ENCODE data around the gene OFD1. TPM values are rescaled to one million over a fixed set of nuclear protein-coding genes. Genes with fewer than 3 reads are reported as not detected.
"Not testable (repeated sequence)": the region's sequence is repeated elsewhere in the genome, so short reads cannot be mapped to it uniquely, and the experiment has no call there.

The OFD1 gene
- total RNA-seq, 1 donor from 2014 or later, result 15.9 TPM

DNA sequence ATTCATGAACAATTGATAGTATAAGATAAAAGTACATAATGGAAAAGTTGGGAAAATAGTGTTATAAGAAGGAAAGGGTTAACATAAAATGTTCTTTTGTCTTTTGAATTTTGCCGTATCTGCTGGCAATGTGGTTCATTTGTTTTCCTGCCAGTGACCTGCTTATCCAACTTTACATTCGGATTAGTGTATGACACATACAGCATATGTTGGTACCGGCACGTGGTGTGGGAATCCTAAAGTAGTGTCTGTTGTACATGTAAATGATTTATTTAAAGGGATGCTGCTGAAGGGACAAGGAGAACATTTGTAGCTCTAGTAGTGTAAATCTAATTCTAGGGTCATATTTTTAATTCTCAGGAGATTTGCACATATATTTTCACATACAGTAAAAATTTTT, 34.2 kb upstream of the OFD1 start:
- DNase-seq (ENCODE audit: low spot score in 2 of 2) (no peak), FAIRE-seq (no peak)

DNA sequence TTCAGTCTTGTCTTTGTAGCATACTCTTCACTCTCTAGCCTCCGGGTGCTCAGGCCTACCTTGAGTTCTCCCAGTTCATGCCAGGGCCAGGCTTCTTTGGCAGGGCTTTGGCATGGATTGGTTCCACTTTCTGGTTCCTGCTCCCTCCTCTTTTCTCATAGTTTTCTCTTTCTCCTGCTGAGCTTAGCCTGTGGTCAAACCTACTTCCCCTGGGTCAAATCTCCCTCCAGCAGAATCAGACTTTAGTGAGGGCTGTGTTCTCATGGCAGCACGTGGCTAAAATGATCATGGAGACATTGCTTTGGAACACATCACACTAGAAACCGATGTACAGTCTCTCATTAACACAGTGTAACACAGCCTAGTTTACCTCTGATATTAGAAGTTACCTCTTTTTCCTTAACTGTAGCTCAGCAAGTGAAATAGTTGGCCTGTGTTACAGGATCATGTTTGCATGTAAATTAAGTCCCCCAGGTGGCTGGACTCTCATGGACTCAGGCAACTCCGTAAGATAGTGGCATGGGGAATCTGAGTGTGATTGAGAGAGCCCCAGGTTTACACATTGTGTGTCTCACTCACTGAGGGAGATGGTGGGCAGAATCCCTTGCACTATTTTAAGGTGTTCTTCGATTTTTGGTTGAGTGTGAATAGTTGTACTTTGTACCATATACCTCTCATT, 32.3 kb upstream of the OFD1 start:
- no peak for DNase-seq (ENCODE audit: low spot score in 2 of 2)
- no peak for FAIRE-seq

DNA sequence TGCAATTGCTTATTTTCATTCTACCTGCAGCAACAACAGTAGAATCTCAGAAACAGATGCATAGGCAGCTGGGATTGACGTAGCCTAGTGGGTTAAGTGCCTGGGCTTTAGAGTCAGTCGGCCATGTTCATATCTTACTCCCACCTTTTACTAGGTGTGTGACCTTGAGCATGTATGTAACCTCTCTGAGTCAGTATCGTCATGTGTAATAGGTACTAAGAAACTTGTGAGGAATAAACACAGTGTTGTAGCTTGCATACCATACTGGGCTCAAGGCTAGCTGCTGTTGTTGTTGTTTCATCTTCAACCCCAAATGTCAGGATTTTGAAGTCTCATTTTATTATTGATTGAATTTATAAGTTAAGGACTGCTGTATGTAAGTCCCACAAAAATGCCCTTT, 31.4 kb upstream of the OFD1 start:
- FAIRE-seq (no peak), DNase-seq (ENCODE audit: low spot score in 2 of 2) (no peak)

DNA sequence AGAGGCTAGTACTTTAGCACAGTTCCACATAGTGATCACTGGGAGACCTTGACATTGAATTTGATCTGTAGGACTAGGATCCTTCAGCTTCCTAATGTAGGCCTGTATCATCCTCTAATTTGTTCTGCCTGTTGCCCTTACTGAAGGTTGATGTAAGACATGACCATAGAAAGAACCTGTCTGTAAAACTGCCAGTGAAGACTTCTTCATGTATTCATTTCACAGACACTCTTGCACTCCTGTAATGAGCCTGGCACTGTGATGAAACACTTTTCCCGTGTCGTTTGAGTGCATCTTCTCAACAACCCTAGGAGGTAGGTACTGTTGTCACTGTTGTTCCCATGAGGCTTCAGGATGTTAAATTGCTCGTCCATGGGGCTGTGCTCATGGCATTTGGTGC, 31.0 kb upstream of the OFD1 start:
- no peak for FAIRE-seq

DNA sequence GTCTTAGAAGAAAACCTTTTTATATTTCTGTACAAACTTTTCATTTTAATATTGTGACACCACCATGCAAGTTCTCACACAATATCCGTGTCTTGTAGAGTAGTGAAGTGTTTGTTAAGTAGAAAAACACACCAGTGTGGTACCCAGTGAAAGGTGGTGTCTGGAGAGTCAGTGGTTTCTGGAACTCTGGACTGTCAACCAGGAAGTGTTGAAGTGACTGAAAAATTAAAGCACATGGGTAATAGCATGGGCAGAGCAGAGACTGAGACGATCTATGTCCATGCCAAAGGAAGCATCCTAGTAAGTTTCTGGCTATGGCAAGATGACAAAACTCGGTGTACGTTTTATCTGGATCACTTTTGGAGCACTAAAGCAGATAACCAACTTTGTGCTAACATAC, 23.4 kb upstream of the OFD1 start:
- DNase-seq (ENCODE audit: low spot score in 2 of 2) (no peak), FAIRE-seq (no peak)

More for the DNA sequence above, 31.0 kb upstream of the OFD1 start:
- DNase-seq (ENCODE audit: low spot score in 2 of 2), result no peak

DNA sequence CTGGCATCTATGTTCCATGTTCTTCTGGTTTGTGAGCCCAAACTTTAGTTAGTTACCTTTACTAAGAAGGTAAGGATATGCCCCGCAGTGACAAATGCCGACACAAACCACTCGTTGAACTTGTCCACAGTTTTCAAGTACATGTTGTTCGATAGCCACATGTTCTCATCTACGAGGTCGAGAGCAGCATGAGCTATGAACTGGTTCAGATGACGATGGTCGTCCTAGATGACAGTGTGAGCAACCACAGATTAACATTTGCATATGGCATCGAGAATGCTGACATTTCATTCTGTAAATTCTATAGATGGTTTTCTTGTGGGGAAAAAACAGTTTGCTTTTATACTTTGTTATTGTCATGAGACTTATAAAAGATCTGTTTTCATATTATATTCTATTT, 18.1 kb upstream of the OFD1 start:
- DNase-seq (ENCODE audit: low spot score in 2 of 2) (no peak), FAIRE-seq (no peak)

DNA sequence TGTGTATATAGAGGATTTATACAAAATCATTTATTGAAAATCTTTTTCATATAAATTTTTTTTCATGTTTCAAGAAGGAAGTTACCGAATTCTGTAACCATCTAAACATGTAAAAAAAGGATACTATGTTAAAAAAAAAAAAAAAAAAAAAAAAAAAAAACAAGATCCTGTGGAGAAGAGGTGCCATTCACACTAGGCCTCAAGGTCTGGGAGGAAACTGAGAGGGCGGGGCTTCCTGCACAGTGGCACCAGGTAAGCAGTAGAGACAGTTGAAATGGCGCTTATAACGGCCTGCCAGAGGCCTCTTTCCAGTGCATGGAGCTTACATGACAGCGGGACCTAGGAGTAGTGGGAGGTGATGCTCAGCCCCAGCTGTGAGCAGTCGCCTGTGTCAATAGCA, 17.6 kb upstream of the OFD1 start:
- FAIRE-seq (no peak), DNase-seq (ENCODE audit: low spot score in 2 of 2) (no peak)

DNA sequence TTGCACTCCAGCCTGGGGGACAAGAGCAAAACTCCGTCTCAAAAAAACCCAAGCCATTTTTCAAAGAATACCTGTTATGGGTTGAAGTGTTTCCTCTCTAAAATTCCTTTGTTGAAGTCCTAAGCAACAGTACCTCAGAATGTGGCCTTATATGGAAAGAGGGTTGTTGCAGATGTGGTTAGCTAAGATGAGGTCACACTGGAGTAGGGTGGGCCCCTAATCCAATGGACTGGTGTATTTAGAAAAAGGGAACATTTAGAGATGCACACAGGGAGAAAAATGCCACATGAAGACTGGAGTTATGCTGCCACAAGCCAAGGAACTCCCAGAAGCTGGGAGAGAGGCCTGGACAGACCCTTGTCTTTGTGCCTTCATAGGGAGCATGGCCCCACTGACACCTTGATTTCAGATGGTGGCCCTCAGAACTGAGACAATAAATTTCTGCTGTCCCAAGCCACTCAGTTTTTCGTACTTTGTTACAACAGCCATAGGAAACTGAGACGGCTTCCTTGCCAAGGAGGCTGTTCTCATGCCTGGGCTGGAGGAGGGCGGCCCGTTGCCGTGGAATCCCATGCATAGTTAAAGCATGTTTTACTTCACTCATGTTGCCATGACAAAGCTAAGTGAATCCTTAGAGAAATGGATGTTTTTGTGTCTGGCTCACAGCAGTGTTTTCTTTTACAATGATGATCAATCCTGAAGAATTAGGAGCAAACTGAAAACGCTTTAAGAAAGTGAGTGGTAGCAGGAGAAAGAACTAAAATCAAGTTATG, 16.7 kb upstream of the OFD1 start:
- no peak for DNase-seq (ENCODE audit: low spot score in 2 of 2)

DNA sequence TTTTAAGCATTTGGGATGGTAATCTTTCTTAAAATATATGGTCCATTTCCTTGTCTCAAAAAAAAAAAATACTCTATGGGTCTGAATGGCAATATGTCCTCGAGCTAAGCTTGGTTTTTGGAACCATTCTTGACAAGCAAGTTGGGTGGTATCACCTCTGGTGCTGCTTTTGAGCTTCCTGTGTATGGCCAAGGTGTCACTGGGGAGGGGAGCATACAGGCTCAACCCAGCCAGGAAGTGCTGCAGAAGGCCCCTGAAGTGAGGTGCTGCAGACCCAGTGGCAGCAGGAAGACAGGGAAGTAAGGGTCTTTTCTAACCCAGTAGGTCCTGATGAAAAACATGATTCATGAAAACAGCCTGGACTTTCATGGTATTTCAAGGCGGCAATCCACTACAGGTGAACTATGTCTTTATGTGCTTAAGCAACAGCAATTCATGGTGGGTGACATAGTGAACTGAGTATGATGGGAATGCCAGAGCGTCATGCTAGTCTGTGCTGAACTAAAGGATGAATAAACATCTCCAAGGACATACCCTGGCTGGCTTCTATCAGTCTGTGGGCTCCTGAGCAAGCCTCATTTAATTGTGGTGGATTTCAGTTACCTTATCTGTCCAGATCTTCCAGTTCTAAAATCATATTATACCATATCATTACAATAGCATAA, 15.2 kb upstream of the OFD1 start:
- no peak for DNase-seq (ENCODE audit: low spot score in 2 of 2)
- FAIRE-seq, result no peak

More for the DNA sequence above, 16.7 kb upstream of the OFD1 start:
- no peak for FAIRE-seq

DNA sequence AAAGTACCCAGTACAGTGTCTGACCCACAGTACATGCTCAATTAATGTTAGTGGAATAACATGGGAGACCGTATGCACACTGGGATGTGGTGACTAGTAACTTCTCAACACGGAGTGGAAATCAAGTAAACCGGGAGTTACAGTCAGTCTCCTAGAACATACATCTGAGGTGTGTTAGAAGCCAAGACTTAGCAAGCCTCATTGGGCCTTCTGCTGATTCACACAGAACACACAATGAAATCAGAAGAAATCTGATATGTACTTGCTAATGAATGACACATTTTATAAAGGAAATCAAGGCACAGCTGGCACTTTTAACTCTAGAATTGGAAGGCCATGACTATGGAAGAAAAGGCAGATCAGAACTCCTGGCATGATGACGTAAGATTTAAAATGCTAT, 13.2 kb upstream of the OFD1 start:
- no peak for DNase-seq (ENCODE audit: low spot score in 2 of 2)
- no peak for FAIRE-seq

DNA sequence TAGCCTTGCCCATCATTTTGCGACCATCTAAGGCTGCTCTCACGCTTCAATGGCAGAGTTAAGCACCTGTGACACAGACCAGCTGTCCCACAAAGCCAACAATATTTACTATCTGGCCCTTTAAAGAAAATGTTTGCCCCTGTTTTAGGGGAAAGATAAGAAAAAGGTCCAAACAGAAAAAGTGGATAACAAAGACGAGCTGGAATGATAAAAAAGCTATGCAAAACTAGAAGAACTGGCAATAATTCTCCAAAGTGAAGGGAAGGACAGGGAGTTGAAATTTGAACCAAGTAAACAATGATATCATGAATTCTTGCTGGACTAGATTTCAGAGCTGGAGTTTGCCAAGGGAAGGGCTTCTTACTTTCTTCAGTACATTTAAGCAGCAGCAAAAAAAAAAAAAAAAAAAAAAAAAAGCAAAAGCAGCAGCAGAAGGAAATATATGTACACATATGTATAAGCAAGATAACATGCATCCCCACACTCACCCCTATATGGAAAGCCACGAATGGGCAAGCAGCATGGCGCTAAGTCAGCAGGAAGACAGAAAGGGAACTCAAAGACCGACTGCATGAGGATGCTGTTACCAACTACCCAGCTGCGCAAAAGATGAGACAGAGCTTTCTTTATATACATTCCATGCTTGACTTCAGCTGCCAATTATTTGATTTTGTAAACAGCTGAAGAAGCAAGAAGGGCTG, 12.6 kb upstream of the OFD1 start:
- FAIRE-seq, result no peak
- no peak for DNase-seq (ENCODE audit: low spot score in 2 of 2)

DNA sequence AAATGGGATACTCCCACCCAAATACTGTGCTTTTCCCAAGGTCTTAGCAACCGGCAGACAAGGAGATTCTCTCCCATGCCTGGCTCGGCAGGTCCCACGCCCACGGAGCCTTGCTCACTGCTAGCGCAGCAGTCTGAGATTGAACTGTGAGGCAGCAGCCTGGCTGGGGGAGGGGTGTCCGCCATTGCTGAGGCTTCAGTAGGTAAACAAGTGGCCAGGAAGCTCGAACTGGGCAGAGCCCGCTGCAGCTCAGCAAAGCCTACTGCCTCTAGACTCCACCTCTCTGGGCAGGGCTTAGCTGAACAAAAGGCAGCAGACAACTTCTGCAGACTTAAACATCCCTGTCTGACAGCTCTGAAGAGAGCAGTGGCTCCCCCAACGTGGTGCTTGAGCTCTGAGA, 9.7 kb upstream of the OFD1 start:
- not testable (repeated sequence) for FAIRE-seq; DNase-seq (ENCODE audit: low spot score in 2 of 2)

DNA sequence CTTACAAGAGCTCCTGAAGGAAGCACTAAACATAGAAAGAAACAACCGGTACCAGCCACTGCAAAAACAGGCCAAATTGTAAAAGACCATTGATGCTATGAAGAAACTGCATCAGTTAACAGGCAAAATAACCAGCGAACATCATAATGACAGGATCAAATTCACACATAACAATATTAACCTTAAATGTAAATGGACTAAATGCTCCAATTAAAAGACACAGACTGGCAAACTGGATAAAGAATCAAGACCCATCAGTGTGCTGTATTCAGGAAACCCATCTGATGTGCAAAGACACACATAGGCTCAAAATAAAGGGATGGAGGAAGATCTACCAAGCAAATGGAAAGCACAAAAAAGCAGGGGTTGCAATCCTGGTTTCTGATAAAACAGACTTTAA, 8.0 kb upstream of the OFD1 start:
- not testable (repeated sequence) for FAIRE-seq; DNase-seq (ENCODE audit: low spot score in 2 of 2)

DNA sequence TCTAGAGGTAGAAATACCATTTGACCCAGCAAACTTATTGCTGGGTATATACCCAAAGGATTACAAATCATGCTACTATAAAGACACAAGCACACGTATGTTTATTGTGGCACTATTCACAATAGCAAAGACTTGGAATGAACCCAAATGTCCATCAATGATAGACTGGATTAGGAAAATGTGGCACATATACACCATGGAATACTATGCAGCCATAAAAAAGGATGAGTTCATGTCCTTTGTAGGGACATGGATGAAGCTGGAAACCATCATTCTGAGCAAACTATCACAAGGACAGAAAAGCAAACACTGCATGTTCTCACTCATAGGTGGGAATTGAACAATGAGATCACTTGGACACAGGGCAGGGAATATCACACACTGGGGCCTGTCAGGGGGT, 4.0 kb upstream of the OFD1 start:
- DNase-seq (ENCODE audit: low spot score in 2 of 2); FAIRE-seq: not testable (repeated sequence)

DNA sequence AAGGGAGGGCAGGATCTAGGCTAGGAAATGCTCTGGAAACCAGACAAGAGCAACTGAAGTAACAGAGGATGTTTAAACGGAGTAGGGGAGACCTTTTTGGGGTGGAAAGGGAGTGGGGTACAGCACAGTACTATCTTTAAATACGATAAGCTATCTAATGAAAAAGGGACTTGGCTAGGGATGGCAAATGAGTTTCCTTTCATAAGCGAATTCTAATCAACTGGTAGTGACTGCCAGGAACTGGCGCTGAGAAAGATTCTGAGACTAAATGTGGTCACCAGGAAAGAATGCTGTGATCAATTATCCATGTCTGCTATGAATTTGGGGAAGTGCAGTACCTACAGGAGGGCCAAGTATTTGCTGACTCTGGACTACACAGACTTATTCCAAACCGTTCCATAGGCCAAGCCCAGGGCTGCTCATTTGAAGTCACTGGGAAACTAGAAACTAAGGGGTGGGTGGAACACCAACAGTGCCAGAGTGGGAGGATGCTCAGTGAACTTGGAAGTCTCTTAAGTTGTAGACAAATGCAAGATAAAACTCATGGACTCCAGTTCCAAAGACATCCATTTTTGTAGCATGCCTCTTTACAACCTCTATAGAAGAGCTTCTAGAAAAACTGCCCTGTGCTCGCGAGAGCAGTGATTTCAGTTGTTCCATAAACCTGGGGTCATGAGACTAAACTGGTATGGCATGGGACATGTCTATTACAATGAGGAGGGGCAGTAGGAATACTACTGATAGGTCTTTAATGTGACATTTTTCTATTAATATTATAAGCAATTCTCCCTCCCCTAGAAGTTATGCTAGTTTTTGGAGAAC, 2.1 kb upstream of the OFD1 start:
- FAIRE-seq, result no peak
- no peak for DNase-seq (ENCODE audit: low spot score in 2 of 2)

DNA sequence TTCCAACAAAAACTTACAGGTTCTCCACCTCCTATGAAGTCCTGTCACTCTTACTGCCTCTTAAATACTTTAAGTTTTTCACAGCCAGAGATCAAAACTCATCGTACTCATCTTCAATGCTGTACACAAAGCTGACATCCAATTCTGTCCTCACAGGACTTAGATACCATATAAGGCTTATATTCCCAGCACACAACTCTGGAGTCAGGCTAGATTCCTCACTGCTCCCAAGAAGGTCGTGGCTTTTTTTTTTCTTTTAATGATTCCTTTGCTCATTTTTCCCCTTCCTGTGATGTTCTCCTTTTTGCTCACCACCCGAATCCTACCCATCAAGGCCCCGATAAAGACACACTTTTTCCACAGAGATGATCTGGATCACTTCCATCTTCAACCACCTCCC, 1.0 kb upstream of the OFD1 start:
- FAIRE-seq, result no peak
- no peak for DNase-seq (ENCODE audit: low spot score in 2 of 2)

DNA sequence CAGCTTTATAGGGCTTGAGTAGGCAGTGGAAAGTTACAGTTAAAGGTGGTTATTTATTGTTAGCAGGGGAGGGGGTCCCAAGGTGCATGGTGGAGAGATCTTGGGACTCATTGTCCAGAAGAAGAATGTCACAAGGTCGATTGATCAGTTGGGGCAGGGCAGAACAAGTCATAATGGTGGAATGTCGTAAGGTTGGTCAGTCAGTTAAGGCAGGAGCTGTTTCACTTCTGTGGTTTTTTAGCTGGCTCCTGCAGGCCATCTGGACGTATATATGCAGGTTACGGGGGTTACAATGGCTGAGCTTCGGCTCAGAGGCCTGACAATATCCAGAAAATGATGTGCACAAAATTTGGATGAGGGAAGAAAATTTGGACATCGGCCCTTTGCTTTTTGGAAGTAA, 7.1 kb downstream of the OFD1 start:
- no peak for FAIRE-seq

DNA sequence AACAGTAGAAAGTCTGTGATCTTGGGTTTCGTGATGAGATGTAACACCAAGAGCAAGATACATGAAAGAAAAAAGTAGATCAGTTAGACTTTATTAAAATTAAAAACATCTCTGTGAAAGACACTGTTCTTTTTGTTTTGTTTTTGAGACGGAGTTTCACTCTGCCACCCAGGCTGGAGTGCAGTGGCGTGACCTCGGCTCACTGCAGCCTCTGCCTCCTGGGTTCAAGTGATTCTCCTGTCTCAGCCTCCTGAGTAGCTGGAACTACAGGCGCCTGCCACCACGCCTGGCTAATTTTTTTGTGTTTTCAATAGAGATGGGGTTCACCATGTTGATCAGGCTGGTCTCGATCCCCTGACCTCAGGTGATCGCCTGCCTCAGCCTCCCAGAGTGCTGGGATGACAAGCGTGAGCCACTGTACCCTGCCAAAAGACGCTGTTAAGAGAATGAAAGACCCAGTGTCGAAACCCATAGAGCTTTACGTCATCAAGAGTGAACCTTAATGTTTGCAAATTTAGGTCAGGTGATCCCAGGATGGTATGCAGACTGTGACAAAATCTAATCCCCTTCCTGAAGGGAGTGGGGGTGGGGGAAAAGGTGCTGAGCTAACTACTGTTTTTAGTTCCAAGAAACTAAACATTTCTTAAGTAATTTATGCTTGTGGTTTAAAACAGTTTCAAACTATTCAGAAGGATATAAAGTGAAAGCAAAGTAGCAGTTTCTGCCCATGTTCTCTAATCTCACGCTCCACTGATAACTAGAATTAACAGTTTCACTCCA, 8.0 kb downstream of the OFD1 start:
- FAIRE-seq, result no peak
- DNase-seq (ENCODE audit: low spot score in 2 of 2), result no peak

More for the DNA sequence above, 7.1 kb downstream of the OFD1 start:
- no peak for DNase-seq (ENCODE audit: low spot score in 2 of 2)

DNA sequence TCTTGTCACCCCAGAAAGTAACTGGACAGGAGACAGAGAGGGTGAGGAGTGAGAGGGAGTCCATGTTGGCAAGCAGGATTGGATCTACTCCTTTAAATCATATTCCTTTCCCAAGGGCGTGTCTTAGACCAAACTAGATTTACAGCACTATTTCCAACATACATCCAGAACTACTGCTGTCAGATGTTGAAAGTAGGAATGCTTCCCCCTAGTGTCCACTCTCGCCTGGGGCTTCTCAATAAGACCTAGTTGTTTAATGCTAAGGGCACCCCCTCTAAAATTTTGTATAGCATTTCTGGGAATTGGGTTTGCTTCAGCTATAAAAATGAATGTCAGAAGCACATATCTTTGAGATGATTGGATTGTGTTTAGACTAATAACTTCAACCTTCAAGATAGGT, 13.3 kb downstream of the OFD1 start:
- DNase-seq (ENCODE audit: low spot score in 2 of 2) (no peak), FAIRE-seq (no peak)
